GM21367 (cell line): ENCODE results near the gene KRT15.

Experiments
- ATAC-seq: cut with Tn5 transposase; IDR thresholded peaks from one replicate; pipeline ENCODE4 v1.9.1; 2021; ENCODE audit not compliant: unreplicated experiment

The KRT15 gene

GRCh38 chr17:41527063-41528023, 8.7 kb upstream of the KRT15 start:
- ATAC-seq: no peak

GRCh38 chr17:41524261-41524660, 5.6 kb upstream of the KRT15 start:
- ATAC-seq: no peak

GRCh38 chr17:41523787-41524186, 5.1 kb upstream of the KRT15 start:
- no peak for ATAC-seq

GRCh38 chr17:41523225-41523593, 4.5 kb upstream of the KRT15 start:
- ATAC-seq: no peak

GRCh38 chr17:41522301-41523224, 3.9 kb upstream of the KRT15 start:
- ATAC-seq: no peak

- ATAC-seq: no peak
These were observed 3.0 kb upstream of the KRT15 start for GRCh38 chr17:41521574-41522261.

DNA sequence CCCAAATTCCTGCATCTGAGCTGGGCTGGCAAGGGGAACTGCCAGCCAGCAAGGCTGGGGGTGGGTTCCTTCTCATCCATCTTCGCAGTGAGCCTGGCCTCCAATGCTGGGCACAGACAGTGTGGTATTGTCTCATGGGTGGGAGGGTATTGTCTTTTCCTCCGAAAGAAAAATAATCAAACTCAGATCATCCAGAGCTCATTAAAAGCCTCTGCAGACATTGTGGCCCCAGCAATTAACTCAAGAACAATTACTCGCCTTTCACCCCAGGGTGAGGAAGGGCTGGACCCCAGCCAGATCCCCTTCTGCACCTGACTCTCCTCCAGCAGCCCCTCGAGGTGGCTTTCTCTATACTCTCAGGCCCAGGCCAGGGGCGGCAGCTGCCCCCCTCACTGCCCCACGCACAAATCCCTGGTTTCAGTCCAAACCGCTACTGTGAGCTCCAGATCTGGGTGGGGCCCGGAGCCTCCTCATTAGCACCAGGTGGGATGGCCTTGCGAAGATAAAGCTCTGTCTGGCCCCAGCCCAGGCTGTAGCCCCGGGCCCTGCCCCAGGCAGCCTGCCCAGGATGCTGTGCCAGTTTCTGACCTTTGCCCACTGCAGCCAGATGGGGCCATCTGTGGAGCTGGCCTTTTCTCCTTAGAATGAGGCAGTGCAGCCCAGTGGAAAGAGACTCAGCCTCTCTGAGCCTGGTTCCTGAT, 2.3 kb upstream of the KRT15 start:
- no peak for ATAC-seq

DNA sequence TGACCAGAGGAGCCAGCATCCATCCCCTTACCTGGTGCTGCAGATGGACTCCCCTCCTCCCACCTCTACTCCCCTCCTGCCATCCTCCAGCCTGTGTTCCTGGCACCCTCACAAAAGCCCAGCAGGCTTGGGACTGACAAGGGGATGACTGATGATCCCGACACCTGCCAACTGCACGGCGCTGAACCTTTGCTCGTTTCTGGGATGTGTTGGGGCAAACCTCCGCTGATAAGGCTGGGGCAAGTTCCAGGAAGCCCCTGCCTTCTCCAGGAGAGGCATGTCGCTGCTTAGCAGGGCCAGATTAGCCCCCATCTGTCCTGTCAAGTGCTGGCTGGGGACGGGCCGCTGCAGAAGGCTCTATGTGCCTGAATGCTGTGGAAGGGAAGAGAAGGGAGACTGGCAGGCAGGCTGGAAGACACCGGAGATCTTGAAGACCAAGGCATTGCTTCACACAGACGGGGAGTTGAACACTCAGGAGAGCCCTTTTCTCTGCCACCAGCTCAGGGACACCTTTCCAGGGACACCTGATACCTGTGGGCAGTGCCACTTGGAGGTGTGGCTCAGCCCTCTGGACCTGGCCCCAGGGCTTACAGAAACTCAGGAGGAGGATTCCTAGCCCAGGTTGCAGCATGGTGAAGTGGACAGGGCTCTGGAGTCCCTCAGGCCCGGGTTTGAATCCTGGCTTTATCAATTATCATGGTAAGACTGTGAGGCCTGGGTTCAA, 973 bp upstream of the KRT15 start:
- no peak for ATAC-seq

- no peak for ATAC-seq
These were observed 659 bp downstream of the KRT15 start for GRCh38 chr17:41518031-41518430.

- ATAC-seq: no peak
These were observed 1.8 kb downstream of the KRT15 start for GRCh38 chr17:41516830-41517283.

DNA sequence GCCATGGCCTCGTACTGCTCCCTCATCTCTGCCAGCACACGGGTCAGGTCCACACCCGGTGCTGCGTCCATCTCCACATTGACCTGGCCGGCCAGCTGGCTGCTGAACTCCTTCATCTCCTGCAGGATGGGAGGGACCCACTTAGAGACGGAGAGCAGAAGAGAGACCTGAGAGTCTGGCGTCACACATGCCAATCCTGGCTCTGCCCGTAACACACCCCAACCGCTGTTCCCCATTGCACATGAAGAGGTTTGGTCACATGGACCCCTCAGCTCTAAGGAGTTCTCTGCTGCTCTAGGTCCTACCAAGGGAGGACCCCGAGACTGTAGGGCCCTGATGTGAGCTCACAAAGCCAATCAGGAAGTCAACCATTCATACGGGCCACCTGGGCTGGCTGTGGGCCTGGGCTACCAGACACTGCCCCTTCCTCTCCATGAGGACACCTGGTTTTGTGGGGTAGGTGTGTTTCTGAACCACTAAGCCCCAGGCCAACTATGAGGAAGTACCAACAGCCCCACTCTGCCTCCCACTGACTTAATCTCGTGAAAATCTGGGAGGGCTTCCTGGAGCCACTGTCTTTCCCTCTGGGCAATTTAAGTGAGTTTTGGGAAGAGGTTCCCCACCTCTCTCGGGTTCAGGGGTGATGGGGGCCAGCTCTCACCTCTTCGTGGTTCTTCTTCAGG, 2.4 kb downstream of the KRT15 start:
- ATAC-seq: no peak

DNA sequence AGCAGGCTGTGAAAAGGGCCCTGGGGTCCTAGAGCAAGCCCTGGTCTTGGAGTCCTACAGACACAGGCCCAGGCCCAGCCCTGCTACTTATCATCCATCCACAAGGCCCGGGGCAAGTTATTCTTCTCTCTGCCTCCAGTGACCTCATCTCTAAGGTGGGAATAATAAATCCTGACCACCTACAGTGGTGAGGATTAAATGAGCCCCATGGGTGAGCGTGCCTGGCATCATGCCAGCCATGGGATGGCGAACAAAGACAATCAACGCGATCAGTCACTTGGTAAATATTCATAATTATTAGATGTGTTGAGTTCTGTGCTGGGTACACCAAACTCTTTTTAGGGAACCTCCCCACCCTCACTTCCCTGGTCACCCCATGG, 5.5 kb downstream of the KRT15 start:
- no peak for ATAC-seq

DNA sequence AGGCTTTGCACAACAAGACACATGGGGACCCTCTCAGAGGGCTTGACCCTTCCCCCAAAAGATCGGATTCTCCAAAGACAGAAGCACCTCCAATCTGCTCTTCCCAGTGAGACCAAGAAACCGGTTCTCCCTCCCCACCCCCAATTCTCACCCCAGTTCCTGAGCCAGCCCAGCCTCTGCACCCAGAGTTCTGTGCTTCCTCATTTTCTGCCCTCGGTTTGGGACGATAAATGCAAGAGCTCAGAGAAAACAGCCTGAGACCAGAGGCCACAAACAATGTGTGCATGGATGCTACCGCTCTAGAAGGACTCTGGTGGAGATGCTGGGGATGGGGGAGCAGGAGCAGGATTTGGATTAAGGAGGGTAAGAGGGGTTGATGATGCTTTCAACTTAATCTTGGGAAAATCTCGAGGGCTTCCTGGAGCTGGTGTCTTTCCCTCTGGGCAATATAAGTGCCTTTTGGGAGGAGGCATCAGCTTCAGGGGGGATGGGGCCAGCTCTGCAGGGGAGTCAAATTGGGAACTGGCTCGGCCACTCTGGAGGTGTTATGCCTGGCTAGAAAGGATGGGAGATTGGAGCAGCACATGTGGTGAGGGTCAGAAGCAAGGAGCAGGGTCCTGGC, 6.0 kb downstream of the KRT15 start:
- ATAC-seq: no peak

- ATAC-seq: no peak
These were observed 7.0 kb downstream of the KRT15 start for GRCh38 chr17:41511716-41512115.

- no peak for ATAC-seq
These were observed 7.6 kb downstream of the KRT15 start for GRCh38 chr17:41511116-41511515.

DNA sequence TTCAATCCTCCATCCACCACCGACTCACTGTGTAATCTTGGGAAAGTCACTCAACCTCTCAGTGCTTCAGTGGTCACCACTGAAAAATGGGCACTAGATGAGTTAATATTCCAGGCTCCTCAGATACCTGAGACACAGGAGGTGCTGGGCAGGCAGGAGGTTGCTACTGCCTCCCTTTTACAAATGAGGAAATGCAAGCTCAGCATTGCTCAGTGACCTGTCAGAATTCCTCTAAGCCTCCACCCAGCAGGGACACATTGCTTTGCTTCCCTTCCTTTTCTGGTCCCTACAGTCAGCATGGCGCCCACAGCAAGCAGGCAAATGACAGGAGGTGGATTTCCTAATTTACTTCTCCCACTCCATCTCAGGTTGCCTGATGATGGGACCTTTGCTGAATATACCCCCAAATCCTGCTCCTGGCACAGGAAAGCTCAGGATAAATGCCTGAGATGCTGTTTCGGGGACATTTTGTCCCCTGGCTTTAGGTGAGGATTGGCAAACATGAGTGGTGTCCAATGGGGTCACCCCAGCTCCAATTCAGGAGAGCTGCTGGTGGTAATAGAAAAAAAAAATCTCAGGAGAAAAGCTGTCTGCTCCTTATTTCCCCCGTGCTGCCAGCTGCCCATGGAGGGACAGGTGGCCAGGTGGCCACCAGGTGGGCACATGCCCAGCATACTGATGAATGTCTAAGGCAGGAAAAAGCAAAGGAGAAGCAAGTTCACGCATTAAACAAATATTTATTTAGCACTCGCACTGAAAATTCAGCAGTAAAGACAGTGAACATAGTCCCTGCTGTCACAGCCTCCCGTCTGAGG, 8.2 kb downstream of the KRT15 start:
- ATAC-seq: no peak

- no peak for ATAC-seq
These were observed 11.3 kb downstream of the KRT15 start for GRCh38 chr17:41507315-41507880.
